Gastrocnemius medialis (tissue), 4 donors: ENCODE results near the gene NTNG1. TPM values are rescaled to one million over a fixed set of nuclear protein-coding genes. Genes with fewer than 3 reads are reported as not detected.

Experiments
- ATAC-seq, 2 donors: fragments of 150-250 bp; one replicate each; pipeline ENCODE4 v1.9.1; 2016
- DNase-seq, 2 donors: peaks; one replicate each; pipeline ENCODE4 v3.0.0-alpha.2; 2019
- H3K27ac ChIP-seq, 4 donors: fragments of 200-600 bp; sonication (generic); 1 replicate in 1 of 4; 2 replicates in 3 of 4; pipeline ENCODE4 v1.5.1; 2016 to 2018; ENCODE audit warnings: mild to moderate bottlenecking in 2 of 4, moderate library complexity in 1 of 4
- H3K27me3 ChIP-seq, 3 donors: fragments of 200-600 bp; sonication (generic) in 2 of 3; 1 replicate in 1 of 3; 2 replicates in 2 of 3; pipeline versions ENCODE4 v1.5.1 to v1.6.0; 2016 to 2019; ENCODE audit warnings: mild to moderate bottlenecking in 1 of 3, moderate library complexity in 1 of 3
- H3K36me3 ChIP-seq, 2 donors: fragments of 200-600 bp; sonication (generic) in 1 of 2; one replicate each; pipeline ENCODE4 v1.5.1; 2017 to 2018
- H3K4me1 ChIP-seq, 2 donors: fragments of 200-600 bp; sonication (generic) in 1 of 2; one replicate each; pipeline ENCODE4 v1.5.1; 2016 to 2017; ENCODE audit warnings: mild to moderate bottlenecking in 2 of 2
- H3K4me3 ChIP-seq, 4 donors: fragments of 200-600 bp; sonication (generic) in 3 of 4; 1 replicate in 1 of 4; 2 replicates in 3 of 4; pipeline ENCODE4 v1.5.1; 2016 to 2019; ENCODE audit warnings: mild to moderate bottlenecking in 2 of 4
- H3K9me3 ChIP-seq, 3 donors: fragments of 200-600 bp; sonication (generic) in 2 of 3; 1 replicate in 1 of 3; 2 replicates in 2 of 3; pipeline ENCODE4 v1.5.1; 2016 to 2019
- CTCF ChIP-seq, 5 experiments: fragments of 450-650 bp in 3 of 5; fragments of 200-600 bp in 2 of 5; sonication (generic) in 2 of 5; IDR thresholded peaks in 4 of 5; conservative IDR thresholded peaks in 1 of 5; 1 replicate in 4 of 5; 2 replicates in 1 of 5; pipeline ENCODE4 v1.5.1; 2016 to 2019; ENCODE audit warnings: antibody characterized with exemption in 5 of 5, mild to moderate bottlenecking in 3 of 5, moderate library complexity in 3 of 5
- POLR2A ChIP-seq, 2 donors: fragments of 450-650 bp; IDR thresholded peaks; one replicate each; pipeline ENCODE4 v1.6.1; 2017; ENCODE audit warnings: antibody characterized with exemption in 2 of 2, mild to moderate bottlenecking in 2 of 2, moderate library complexity in 2 of 2
- in situ Hi-C, 4 donors: fragments of 200-750 bp; cut with MboI; loops; one replicate each; pipeline versions ENCODE4 v1.15.0 to v1.8.0; 2017; ENCODE audit warnings: low sequenced_read_pairs in 4 of 4
- intact Hi-C: fragments of 100-400 bp; cut with DNase I; formaldehyde crosslinking; loops from one replicate; pipeline ENCODE4 v1.15.1; 2023; ENCODE audit warnings: low total_unique reads
- total RNA-seq, 4 donors: library from RNA; depleted of rRNA; stranded (reverse); fragments of >200 nt; gene quantifications; one replicate each; pipeline versions ENCODE4 v1.1.0 to v1.2.3, GENCODE V29; 2016

Gene NTNG1
- total RNA-seq, 4 donors from 2014 or later: not detected

DNA sequence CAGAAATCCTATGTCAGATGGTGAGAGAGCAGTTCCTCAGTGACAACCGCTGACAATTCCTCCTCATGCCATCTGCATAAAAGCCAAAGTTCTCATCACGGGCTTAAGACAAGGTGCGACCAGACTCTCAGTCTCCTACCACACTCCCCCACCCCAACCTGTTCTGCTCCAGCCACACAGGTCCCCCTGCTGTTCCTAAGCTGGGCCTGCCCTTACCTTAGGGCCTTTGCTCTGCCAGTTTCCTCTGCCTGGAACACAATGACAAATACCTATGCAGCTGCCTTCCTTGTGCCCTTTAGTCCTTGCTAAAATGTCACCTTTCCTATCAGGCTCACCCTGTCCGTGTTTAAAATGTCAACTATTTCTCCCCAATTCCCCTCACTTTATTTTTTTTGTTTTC is 382.2 kb downstream of the NTNG1 start:
- DNase-seq (no peak), ATAC-seq (no peak)
- no peak for TF ChIP-seq CTCF (IDR thresholded peaks at IDR 0.05 in 4 of 5, conservative IDR thresholded peaks at IDR 0.05 in 1 of 5)
- no peak for TF ChIP-seq POLR2A (IDR thresholded peaks at IDR 0.05)
- H3K9me3 ChIP-seq: no peaks in the 10 kb centered on the region
- H3K27ac ChIP-seq: no peak overlapping the region
- no peaks in the 10 kb centered on the region for H3K36me3 ChIP-seq
- intact Hi-C loops: no loop called here
- no peak overlapping the region for H3K4me3 ChIP-seq
- in situ Hi-C loops: no loop called here
- no peaks in the 10 kb centered on the region for H3K4me1 ChIP-seq
- no peaks in the 10 kb centered on the region for H3K27me3 ChIP-seq

DNA sequence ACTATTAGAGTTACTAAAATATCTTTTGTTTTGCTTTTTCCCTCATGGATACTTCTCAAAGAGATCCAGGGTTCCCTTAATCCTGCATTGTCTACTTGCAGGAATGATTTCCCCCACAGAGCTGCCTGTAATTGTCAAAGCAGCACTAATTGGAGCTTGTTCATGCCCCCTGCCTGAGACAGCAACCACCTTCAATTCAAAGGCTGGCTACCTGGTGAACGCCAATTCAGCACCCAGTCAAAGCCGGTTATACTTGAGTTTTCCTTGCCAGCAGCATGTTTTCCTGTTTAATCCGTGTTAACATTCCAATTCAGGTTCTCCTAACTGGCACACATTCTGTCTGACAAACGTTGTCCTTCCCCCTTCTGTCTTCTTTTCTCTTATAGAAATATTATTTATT is 382.9 kb downstream of the NTNG1 start:
- TF ChIP-seq POLR2A (IDR thresholded peaks at IDR 0.05): no peak
- no peak for TF ChIP-seq CTCF (IDR thresholded peaks at IDR 0.05 in 4 of 5, conservative IDR thresholded peaks at IDR 0.05 in 1 of 5)
- H3K4me3 ChIP-seq: no peak overlapping the region
- in situ Hi-C loops (no loop called here), intact Hi-C loops (no loop called here)
- no peak overlapping the region for H3K27ac ChIP-seq
- H3K36me3 ChIP-seq: no peaks in the 10 kb centered on the region
- H3K27me3 ChIP-seq: no peaks in the 10 kb centered on the region
- no peaks in the 10 kb centered on the region for H3K4me1 ChIP-seq
- DNase-seq (no peak), ATAC-seq (no peak)
- H3K9me3 ChIP-seq: no peaks in the 10 kb centered on the region

DNA sequence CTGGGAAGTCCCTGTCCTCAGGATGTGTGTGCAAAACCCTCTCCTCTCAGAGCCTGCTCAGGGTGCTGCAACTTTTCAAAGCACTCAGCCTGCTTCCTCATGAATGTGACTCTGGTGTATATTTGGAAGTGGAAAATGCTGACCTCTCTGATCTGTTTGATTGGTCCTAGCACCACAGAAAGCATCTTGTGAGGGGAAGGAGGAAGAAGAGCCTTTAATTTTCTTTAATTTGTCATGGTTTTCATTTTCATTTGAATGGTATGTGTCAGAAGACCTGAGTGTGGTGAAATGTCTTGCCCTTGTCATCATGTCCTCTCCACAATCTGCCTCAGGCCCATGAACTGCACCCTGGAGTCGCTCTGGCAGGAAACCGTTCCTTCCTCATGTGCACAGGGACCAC is 383.5 kb downstream of the NTNG1 start:
- DNase-seq (no peak), ATAC-seq (no peak)
- no peaks in the 10 kb centered on the region for H3K27me3 ChIP-seq
- TF ChIP-seq POLR2A (IDR thresholded peaks at IDR 0.05) (no peak), CTCF (IDR thresholded peaks at IDR 0.05 in 4 of 5, conservative IDR thresholded peaks at IDR 0.05 in 1 of 5) (no peak)
- intact Hi-C loops (no loop called here), in situ Hi-C loops (no loop called here)
- no peaks in the 10 kb centered on the region for H3K4me1 ChIP-seq
- no peak overlapping the region for H3K27ac ChIP-seq
- H3K4me3 ChIP-seq: no peak overlapping the region
- H3K9me3 ChIP-seq: no peaks in the 10 kb centered on the region
- H3K36me3 ChIP-seq: no peaks in the 10 kb centered on the region

GRCh38 chr1:107525145-107525544 is 384.3 kb downstream of the NTNG1 start:
- no peaks in the 10 kb centered on the region for H3K9me3 ChIP-seq
- no peaks in the 10 kb centered on the region for H3K4me1 ChIP-seq
- no peaks in the 10 kb centered on the region for H3K36me3 ChIP-seq
- H3K27me3 ChIP-seq: no peaks in the 10 kb centered on the region
- DNase-seq (no peak), ATAC-seq (no peak)
- intact Hi-C loops: loop anchor here (5.0 kb wide), 1 partner anchor 248 kb away; no protein-coding TSS in a partner anchor
- in situ Hi-C loops: loop anchor here in 2 of 4 donors (25.0 kb wide), 1 partner anchor 238 kb away; no protein-coding TSS in a partner anchor
- TF ChIP-seq POLR2A (IDR thresholded peaks at IDR 0.05) (no peak), CTCF (IDR thresholded peaks at IDR 0.05 in 4 of 5, conservative IDR thresholded peaks at IDR 0.05 in 1 of 5) (no peak)
- H3K27ac ChIP-seq: no peak overlapping the region
- no peak overlapping the region for H3K4me3 ChIP-seq

- Histone ChIP-seq H3K36me3 (no peaks in the 10 kb centered on the region), H3K4me1 (no peaks in the 10 kb centered on the region), H3K27me3 (no peaks in the 10 kb centered on the region), H3K9me3 (no peaks in the 10 kb centered on the region), H3K4me3 (no peak overlapping the region), H3K27ac (no peak overlapping the region)
- TF ChIP-seq CTCF (IDR thresholded peaks at IDR 0.05 in 4 of 5, conservative IDR thresholded peaks at IDR 0.05 in 1 of 5): no peak
- no peak for TF ChIP-seq POLR2A (IDR thresholded peaks at IDR 0.05)
- no peak for DNase-seq
- in situ Hi-C loops: loop anchor here in 2 of 4 donors (25.0 kb wide), 1 partner anchor 239 kb away; no protein-coding TSS in a partner anchor
- ATAC-seq: no peak
- intact Hi-C loops: loop anchor here (5.0 kb wide), 1 partner anchor 249 kb away; no protein-coding TSS in a partner anchor
Measured at GRCh38 chr1:107525961-107526360, 385.1 kb downstream of the NTNG1 start.
